HG03097 (cell line): ENCODE data around the gene LUC7L.
"Not testable (repeated sequence)": the region's sequence is repeated elsewhere in the genome, so short reads cannot be mapped to it uniquely, and the experiment has no call there.

Experiments used
- ATAC-seq: cut with Tn5 transposase; IDR thresholded peaks from one replicate; pipeline ENCODE4 v1.9.1; 2021; ENCODE audit not compliant: unreplicated experiment, low FRiP score

LUC7L gene

DNA sequence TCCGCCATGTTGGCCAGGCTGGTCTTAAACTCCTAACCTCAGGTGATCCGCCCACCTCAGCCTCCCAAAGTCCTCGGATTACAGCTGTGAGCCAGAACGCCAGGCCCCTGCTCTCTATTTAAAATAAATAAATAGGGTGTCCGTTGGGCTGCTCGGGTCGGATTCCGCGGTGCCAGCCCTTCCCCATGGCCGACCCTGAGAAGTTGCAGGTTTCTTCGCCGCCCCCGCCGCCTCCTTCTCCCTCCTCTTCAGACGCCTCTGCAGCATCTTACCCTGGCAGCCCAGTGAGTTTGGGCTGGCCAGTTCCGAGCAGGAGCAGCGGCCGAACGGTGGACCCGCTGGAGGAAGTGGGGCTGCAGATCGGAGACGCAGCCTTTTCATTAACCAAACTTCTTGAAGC is 1.7 kb upstream of the LUC7L start:
- no peak for ATAC-seq

DNA sequence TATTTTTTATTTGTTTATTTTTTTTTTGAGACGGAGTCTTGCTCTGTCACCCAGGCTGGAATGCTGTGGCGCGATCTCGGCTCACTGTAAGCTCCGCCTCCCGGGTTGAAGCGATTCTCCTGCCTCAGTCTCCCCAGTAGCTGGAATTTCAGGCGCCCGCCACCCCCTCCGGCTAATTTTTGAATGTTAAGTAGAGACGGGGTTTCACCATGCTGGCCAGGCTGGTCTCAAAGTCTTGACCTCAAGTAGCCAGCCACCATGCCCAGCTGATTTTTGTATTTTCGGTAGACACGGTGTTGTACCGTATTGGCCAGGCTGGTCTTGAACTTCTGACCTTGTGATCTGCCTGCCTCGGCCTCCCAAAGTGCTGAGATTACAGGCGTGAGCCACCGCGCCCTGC is 1.1 kb upstream of the LUC7L start:
- not testable (repeated sequence) for ATAC-seq

DNA sequence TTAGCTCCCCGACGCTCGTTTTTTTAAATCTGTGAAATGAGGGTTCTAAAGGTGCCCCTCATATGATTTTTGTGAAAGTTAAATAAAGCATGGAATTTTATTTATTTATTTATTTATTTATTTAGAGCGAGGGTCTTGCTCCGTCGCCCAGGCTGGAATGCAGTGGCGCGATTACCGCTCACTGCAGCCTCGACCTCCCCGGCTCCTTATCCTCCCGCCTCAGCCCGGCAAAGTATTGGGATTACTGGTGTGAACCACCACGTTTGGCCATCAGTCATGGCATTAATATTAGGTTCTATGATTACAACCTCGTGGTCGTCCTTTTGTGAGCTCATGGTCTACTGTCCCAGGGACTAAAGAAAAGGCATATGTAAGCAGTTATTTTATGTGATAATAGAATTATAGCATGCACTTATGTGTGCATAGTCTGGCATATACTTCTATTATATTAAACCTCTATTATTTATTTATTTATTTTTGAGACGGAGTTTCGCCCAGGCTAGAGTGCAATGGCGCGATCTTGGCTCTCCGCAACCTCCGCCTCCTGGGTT is 557 bp upstream of the LUC7L start:
- no peak for ATAC-seq

DNA sequence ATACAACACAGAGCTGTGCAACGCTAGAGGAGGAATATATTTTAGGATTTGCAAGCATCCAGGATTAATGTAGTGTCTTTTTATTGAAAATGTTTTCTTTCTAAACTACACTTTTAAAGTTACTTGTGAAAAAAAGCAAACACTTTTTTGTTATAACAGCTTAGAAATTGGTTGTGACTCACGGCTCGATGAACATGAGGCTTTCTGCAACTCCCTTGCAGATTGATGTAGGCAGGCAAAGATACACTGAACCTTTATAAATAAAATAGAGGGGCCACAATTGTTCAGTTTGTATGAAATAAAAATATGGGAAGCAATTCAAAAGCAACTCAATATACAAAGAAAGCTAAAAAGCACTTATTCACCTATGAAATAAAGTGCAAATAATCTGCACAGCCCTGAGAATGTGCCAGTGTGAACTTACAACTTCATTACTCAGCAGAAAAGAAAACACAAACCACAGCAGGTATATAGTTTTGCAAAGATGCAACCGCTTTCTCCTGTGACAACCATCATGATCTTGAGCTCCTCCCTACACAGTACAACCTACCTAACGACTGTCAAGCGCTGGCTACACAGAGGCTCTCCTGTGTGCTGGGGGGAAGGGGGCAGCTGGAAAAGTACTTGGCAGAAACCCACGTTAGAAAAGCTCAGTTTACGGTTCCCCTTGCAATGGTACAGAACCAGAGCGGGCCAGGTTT is 948 bp downstream of the LUC7L start:
- ATAC-seq = peak; percentile 13

DNA sequence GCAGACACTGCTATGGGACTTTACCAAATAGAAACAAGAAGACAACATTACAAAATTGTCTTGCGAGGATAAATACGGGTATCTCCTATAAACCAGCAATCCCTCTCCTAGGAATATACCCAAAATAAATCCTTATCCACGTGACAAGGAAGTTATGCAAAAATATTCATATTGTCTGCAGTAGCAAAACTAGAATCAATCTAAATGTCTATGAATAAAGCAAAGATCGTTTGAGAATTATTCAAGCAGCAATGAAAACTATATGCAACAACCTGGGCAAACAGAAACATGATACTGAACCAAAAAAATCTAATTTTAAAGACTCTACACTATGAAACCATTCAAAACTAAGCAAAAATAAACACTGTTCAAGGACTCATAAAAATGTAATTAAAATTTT is 9.2 kb downstream of the LUC7L start:
- ATAC-seq = no peak

DNA sequence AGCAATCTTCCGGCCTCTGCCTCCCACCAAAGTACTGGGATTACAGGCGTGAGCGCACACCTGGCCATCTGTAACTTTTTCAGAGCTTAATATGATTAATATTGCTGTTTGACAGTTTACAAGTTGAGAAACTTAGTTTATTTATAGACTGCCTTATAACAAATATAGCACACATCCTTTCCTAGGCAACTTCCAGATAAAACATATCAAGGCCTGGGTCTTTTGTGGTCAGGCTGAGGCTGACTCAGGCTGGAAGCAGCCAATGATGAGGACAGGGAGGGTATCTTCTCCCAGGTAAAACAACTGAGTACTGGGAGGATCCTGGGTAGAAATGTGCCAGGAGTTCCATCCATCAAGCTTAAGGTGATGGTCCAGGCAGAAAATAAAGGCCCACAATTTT is 16.2 kb downstream of the LUC7L start:
- no peak for ATAC-seq

DNA sequence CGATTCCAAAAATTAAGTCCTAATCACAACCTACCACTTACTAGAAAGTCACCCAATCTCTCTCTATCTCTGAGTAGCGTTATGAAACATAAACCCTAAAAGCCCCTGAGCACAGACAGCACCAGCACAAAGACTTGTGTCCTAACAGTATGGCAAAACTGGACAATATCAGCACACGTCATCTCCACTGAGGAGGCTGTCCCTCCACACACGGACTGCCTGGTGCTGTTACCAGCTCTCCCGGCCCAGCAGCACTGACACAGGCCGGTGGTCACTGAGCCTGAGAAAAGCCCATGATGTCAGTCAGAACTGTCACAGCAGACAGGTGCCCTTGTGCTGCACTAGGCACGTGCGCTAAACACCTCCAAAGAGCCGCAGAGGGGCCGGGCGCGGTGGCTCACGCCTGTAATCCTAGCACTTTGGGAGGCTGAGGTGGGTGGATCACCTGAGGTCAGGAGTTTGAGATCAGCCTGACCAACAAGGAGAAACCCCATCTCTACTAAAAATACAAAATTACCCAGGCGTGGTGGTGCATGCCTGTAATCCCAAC is 17.5 kb downstream of the LUC7L start:
- ATAC-seq = not testable (repeated sequence)

DNA sequence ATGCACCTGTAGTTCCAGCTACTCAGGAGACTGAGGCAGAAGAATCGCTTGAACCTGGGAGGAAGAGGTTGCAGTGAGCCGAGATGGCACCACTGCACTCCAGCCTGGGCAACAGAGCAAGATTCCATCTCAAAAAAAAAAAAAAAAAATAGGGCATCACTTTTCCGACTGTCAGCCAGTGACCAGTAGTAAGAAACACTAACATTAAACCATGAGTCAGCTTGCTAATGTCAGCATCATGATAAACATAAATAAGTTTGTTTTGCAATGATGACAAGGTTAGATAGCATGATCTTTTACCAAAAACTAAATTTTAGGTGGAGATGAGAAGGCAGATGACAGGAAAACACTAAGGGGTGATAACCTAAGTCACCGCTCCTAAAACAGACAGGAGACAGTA is 19.9 kb downstream of the LUC7L start:
- not testable (repeated sequence) for ATAC-seq

DNA sequence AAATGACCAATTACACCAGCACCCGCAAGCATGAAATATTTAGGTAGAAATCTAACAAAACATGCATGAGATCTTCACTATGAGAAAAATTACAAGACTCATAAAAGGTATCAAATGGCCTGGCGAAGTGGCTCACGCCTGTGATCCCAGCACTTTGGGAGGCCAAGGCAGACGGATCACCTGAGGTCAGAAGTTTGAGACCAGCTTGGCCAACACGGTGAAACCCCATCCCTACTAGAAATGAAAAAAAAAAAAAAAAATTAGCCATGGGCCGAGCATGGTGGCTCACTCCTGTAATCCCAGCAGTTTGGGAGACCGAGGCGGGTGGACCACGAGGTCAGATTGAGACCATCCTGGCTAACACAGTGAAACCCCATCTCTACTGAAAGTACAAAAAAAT is 25.2 kb downstream of the LUC7L start:
- not testable (repeated sequence) for ATAC-seq

DNA sequence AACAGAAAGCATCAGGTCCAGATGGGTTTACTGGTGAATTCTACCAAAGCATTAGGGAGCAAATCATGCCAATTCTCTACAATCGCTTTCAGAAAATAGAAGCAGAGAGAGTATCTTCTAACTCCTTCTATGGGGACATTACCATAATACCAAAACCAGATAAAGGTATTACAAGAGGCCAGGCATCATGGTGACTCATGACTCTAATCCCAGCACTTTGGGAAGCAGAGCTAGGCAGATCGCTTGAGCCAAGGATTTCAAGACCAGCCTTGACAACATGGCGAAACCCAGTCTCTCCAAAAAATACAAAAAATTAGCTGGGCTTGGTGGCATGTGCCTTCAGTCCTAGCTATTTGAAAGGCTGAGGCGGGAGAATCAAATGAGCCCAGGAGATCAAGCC is 26.0 kb downstream of the LUC7L start:
- ATAC-seq = no peak

DNA sequence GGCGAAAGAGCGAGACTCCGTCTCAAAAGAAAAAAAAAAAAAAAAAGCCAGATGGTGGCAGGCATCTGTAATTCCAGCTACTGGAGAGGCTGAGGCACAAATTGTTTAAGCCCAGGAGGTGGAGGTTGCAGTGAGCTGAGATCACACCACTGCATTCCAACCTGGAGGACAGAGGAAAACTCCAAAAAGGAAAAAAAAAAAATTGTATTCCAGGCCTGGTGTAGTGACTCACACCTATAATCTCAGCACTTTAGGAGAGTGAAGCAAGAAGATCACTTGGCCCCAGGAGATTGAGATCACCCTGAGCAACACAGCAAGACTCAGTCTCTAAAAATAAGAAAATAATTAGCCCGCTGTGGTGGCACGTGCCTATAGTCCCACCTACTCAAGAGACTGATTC is 28.9 kb downstream of the LUC7L start:
- ATAC-seq = no peak

DNA sequence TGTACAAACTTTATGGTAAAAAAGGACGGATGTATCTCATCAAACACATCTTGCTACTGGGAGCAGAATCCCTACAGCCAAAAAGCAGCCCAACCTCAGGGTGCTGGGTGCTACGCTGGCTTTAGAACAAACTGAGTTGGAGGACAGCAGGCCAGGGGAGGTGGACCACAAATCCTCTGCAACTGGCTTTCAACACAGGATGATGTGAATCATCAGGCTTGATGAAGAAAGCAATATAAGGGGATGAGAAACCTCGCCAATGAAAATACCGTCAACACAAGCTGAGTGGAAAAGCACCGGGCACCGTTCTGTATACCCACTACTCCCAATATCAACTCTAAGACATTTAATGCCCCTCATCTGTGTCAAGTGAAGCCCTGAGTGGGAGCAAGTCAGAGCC is 34.7 kb downstream of the LUC7L start:
- ATAC-seq = no peak

DNA sequence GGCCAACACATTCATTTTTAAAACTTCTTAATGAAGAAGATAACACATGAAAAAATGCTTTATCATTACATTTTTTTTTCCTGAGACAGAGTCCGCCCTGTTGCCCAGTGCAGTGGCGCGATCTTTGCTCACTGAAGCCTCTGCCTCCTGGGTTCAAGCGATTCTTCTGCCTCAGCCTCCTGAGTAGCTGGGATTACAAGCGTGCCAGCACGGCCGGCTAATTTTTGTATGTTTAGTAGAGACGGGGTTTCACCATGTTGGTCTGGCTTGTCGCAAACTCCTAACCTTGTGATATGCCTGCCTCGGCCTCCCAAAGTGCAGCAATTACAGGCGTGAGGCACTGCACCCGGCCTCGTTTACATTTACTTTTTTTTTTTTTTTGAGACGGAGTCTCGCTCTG is 35.8 kb downstream of the LUC7L start:
- no peak for ATAC-seq

DNA sequence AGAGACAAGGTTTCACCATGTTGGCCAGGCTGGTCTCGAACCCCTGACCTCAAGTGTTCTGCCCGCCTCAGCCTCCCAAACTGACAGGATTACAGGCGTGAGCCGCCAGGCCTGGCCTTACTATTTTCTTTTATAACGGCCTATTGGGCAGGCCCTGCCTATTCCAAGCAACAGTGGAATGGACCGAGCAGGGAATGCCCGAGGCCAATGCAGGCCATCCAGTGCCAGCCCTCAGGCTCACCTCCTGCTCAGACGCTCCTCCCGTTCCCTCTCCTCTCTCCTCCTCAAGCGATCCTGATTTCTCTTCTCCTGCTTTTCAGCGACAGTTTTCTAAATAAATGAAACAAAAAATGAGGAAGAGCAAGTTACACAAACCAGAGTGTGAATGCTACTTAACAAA is 36.6 kb downstream of the LUC7L start:
- ATAC-seq = no peak

DNA sequence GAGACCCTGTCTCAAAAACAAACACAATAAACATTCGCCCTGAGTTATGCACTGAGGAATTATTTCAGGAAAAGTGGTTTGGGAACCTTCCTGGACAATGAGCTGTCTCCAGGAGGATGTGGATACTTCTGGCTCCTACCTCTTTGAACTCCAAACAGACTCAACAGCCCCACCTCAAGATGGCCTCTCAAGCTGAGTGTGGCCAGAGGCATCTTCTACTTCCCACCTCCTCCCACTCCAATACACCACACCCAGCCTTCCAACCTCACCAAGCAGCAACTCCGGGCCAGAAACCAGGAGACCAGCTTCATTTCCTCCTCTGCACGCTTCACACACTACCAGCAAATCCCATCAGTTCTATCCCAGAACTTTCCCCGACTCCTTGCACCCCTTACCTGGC is 37.4 kb downstream of the LUC7L start:
- ATAC-seq = no peak

DNA sequence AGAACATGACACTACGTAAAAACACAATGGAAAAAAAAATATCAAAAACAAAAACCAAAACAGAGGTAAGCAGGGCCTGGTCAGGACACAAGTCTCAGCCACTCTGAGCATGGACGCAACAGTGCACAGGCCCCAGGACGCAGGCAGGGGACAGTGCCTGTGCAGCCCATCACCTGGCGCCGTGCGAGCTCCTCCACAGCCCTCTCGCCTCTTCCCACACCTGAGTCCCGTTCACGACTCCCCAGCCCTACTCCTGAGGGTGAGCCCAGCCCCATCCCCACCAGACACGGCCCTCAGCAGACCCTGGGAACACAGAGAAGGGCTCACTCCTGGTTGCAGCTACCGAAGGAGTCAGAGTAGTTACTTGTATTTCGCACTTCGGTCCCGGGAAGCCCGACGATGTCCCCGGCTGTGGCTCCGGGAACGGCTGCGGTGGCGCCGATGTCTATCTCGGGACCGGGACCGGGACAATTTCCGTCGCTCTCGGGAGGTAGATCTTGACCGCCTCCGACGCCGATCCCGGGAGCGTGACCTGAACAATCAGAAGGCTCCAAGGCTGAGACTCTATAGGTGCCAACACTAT is 39.6 kb downstream of the LUC7L start:
- no peak for ATAC-seq

DNA sequence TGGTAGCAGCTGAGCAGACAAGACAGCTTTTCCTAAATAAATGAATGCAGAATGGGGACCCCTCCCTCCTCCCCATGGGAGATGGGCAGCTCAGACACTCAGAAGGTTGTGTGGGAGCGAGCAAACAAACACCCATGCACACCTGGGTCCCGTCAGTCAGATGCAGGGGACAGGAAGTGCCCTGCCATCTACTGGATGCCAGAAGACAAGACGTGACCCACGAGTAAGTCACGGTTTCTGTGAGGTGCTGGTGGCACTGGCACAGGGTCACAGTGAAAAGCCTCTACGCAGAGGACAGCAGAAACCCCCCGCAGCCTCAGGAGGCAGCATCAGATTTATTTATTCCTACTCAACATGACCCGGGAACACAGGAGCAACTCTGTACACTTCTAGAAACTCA is 40.6 kb downstream of the LUC7L start:
- no peak for ATAC-seq

DNA sequence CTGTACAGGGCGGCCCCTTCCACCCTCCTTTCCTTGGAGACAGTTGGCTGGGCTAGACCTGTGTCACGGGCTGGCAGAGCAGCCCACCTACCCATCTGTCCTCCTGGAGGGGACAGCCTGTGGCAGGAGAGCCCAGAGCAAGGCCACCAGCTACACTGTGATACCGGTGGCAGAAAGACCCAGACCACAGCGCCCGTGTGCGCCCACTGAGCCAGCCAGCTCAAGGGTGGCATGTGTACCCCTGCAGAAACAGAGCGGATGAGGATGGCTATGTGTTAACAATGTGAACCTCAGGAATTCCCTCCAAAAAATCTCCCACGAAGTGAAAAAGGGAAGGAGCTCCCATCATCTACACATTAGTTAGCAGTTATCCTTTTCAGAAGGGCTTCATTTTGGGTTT is 41.9 kb downstream of the LUC7L start:
- ATAC-seq = no peak

DNA sequence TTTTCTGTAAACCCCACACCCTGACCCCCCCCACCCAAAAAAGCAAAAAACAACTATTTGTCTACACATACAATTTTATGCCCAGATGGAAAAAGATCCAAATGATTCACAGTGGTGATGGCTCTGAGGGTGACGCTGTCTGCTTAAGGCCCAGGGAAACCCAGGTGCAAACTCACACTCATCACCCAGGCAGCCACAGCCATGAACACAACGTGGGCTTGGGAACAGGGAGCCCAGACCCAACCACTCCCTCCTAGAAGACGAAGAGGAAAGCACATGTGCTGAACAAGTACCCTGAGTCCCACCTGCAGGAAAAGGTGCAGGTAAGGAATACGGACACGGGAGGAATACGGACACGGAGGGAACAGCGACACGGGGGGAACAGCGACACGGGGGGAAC is 43.6 kb downstream of the LUC7L start:
- no peak for ATAC-seq

DNA sequence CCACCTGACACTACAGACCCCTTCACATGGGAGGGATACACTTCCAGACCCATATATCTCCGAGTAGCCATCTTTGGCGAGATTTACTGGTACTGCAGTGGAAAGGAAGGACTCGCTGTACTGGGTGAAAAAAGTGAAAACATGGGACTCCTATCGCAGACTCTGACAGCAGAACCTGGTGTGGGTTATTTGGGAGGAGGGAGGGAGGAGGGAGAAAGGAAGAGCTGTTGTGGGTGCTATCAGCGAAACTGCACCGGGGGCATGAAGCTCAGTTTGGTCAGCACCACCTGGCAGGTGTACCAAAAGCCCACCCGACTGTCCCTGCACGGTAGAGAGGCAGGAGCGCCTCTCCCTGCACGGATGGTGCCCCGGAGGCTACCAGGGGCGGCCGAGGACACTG is 44.0 kb downstream of the LUC7L start:
- no peak for ATAC-seq

DNA sequence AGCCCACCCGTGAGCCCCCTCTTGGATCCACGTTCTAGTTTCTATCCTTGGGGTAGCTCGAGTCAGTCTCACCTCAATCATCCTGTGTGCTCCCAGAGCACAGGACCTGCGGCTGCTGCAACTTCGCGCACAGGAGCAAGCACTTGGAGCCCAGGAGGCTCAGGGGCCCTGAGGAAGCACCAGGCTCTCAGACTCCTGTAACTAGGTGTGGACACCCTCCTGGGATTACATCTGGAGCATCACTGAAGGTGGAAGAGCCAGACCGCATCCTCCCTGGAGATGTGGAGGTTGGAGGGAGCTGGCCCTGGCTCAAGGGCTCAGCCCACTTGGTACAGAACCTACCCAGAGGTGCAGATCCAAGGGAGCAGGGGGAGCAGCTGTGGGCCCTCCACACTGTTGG is 46.2 kb downstream of the LUC7L start:
- ATAC-seq = no peak

DNA sequence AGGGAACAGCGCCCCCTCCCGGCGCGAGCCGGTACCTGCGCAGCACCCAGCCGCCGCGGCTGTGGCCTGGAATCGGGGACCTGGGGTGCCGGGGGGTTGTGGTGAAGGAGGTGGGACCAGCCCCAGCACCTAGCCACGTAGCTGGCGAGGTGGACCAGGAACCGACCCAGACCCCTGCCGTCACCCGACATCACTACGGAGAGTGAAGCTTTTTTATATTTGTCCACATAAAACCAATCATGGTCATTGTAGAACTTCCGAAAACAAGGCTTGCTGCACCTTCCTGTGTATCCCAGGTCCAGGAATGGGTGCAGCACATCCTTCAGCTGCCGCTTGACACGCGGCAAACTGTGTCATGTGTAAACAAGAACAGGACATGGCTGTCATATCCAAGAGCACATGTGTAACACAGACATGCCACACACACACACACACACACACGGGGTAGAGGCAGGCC is 47.7 kb downstream of the LUC7L start:
- ATAC-seq = peak; percentile 64
